GM18873 (cell line): Measurements from ENCODE around the gene FAM181B.

Experiments
- ATAC-seq: cut with Tn5 transposase; IDR thresholded peaks from one replicate; pipeline ENCODE4 v1.9.1; 2021; ENCODE audit warnings: mild to moderate bottlenecking, moderate library complexity, moderate number of reproducible peaks; ENCODE audit not compliant: unreplicated experiment, low FRiP score

FAM181B gene

GRCh38 chr11:82733444-82734119, at the start of gene FAM181B:
TSS of gene FAM181B (minus strand) at chr11:82733864. CDS start at chr11:82733729, 135 bp downstream.
- ATAC-seq = no peak

DNA sequence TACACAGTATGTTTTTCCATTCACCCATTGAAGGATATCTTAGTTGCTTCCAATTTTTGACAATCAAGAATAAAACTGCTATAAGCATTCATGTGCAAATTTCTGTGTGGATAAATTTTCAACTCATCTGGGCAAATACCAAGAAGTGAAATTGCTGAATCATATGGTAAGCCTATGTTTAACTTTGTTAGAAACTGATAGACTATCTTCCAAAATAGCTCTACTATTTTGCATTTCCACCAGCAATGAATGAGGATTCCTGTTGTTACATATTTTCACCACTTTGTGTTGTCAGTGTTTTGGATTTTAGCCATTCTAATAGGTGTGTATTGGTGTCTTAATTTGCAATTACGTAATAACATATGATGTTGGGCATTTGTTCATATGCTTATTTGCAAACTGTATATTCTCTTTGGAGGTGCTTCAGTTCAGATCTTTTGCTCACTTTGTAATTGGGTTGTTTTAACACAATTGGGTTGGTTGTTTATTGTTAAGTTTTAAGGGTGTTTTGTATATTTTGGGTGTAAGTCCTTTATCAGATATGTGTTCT, 49.2 kb upstream of the FAM181B start:
- no peak for ATAC-seq

- no peak for ATAC-seq
These were observed 45.1 kb upstream of the FAM181B start for GRCh38 chr11:82778776-82779175.

- ATAC-seq = no peak
These were observed 42.7 kb upstream of the FAM181B start for GRCh38 chr11:82776377-82776776.

DNA sequence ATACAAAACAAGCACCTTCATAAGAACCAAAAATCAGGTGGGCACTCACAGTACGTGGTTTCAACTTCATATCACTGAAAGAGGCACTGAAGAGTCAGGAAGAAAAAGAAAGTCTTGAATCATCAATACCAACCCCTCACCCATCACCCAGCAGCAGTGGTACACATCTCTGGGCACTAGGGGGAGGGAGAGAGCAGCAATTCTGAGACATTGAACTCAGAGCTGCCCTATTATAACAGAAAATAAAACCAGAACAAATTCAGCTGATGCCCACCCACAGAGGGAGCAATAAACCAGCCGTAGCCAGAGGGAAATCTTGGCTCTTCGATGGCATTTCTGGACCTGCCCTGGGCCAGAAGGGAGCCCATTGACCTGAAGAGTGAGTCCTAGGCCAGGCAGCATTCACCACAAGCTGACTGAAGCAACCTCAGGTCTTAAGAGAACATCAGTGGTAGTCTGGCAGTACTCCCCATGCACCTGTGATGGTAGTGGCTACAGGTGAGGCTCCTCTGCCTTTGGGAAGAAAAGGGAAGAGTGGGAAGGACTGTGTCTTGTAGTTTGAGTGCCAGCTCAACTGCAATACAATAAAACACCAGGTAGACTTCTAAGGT, 42.2 kb upstream of the FAM181B start:
- ATAC-seq = peak; percentile 87

- ATAC-seq = no peak
These were observed 41.6 kb upstream of the FAM181B start for GRCh38 chr11:82775218-82775617.

GRCh38 chr11:82771781-82772180, 38.1 kb upstream of the FAM181B start:
- no peak for ATAC-seq

DNA sequence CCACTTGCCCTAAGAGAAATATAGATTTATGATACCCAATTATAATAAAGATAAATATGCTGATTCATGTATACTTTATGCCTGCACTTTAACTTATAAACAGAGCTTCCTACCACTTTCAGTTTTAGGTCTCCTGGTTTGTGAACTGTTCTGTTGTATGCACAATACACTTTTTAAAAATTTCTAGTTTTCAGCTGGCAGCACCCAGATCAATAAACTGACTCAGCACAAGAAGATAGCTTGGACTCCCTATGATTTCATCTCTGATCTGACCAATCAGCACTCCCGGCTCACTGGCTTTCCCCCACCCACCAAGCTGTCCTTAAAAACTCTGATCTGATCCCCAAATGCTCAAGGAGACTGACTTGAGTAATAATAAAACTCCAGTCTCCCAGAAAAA, 33.5 kb upstream of the FAM181B start:
- ATAC-seq = no peak

GRCh38 chr11:82765466-82766034, 31.9 kb upstream of the FAM181B start:
- no peak for ATAC-seq

DNA sequence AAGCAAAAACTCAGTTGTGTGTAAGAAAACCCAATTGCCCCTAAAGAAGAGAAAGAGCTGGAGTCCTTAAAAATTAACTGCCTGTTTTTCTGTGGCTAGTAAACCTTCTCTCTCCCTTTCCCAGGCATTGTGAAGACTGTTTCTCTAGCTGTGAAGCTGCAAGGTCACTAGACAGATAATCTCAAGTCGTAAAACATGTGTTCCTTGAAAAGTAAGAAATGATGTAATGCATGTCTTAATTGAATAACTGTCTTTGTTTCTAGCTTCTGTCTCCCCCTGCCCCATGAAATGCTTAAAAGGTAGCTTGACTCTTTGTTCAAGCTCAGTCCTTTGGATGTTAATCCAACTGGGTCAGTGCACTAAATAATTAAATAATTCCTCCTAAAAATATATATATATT, 29.5 kb upstream of the FAM181B start:
- no peak for ATAC-seq

GRCh38 chr11:82759649-82760048, 26.0 kb upstream of the FAM181B start:
- ATAC-seq = no peak

- no peak for ATAC-seq
These were observed 24.1 kb upstream of the FAM181B start for GRCh38 chr11:82757660-82758357.

- no peak for ATAC-seq
These were observed 23.3 kb upstream of the FAM181B start for GRCh38 chr11:82756765-82757639.

GRCh38 chr11:82754410-82754809, 20.7 kb upstream of the FAM181B start:
- ATAC-seq = no peak

GRCh38 chr11:82753921-82754320, 20.3 kb upstream of the FAM181B start:
- ATAC-seq = no peak

GRCh38 chr11:82752801-82753200, 19.1 kb upstream of the FAM181B start:
- ATAC-seq = no peak

DNA sequence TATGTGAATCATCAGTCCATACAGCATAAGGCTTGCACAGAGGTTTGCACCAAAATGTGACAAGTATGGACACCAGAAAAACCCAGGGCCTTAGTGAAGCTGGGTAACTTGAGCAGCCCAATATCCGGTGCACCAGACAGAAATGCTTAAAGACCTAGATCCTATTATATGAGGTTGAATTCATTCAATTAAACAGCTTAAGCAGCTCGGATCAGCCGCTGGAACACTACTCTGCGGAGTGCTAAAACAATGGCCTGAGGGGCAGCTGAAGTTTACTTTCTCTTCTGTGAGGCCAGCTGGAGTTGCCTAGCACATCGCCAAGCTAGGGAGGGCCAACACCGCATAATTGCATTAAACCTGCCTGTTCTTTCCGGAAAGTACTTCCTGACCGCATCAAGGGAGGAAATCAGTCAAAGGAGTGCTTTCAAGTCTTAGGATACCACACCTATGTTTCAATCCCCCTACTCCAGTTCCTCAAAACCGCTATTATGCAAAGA, 17.0 kb upstream of the FAM181B start:
- no peak for ATAC-seq

GRCh38 chr11:82747471-82747870, 13.8 kb upstream of the FAM181B start:
- ATAC-seq = no peak

- no peak for ATAC-seq
These were observed 4.4 kb upstream of the FAM181B start for GRCh38 chr11:82738091-82738490.

- no peak for ATAC-seq
These were observed 436 bp upstream of the FAM181B start for GRCh38 chr11:82734120-82734479.
